Testis (tissue), 2 donors: ENCODE measurements around the gene ROBO1.

ENCODE experiments used
- POLR2A ChIP-seq: fragments of 450-650 bp; IDR thresholded peaks from one replicate; pipeline ENCODE4 v1.6.1; 2017; ENCODE audit warnings: antibody characterized with exemption, mild to moderate bottlenecking, moderate library complexity
- TF ChIP-seq, protein P1 (sequence below), 3 experiments: fragments of 450-650 bp in 2 of 3; fragments of 200-600 bp in 1 of 3; sonication (generic) in 1 of 3; IDR thresholded peaks; one replicate each; pipeline ENCODE4 v1.5.1; 2016 to 2019; ENCODE audit warnings: antibody characterized with exemption in 3 of 3, mild to moderate bottlenecking in 2 of 3, moderate library complexity in 1 of 3

DNA sequence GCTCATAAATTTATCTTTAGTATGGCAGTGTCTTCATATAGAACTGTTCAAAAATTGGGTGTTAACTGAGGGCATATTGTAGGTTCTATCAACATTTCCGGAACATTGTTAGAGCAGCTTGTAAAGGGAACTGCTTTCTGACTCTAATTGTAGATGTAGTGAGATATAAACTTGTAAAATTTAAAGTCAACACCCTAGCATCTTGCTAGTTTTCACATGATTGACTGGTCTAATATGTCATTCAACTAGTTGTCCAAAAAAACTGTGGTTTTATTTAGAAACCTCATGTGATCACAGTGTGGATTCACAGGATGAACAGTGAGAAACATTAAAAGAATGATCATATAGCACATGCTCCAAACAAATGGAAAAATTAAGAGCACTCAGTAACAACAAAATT, 607.4 kb downstream of the ROBO1 start:
- TF ChIP-seq, protein P1, sequence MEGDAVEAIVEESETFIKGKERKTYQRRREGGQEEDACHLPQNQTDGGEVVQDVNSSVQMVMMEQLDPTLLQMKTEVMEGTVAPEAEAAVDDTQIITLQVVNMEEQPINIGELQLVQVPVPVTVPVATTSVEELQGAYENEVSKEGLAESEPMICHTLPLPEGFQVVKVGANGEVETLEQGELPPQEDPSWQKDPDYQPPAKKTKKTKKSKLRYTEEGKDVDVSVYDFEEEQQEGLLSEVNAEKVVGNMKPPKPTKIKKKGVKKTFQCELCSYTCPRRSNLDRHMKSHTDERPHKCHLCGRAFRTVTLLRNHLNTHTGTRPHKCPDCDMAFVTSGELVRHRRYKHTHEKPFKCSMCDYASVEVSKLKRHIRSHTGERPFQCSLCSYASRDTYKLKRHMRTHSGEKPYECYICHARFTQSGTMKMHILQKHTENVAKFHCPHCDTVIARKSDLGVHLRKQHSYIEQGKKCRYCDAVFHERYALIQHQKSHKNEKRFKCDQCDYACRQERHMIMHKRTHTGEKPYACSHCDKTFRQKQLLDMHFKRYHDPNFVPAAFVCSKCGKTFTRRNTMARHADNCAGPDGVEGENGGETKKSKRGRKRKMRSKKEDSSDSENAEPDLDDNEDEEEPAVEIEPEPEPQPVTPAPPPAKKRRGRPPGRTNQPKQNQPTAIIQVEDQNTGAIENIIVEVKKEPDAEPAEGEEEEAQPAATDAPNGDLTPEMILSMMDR (IDR thresholded peaks at IDR 0.05), result no peak
- no peak for TF ChIP-seq POLR2A
